H1 (cell line): ENCODE results near the gene RPL12. TPM values are rescaled to one million over a fixed set of nuclear protein-coding genes. Genes with fewer than 3 reads are reported as not detected.

Experiments
- CHD7 ChIP-seq: fragments of 300-600 bp; sonication (generic); IDR thresholded peaks from 2 replicates; pipeline ENCODE4 v1.7.1; 2012; ENCODE audit warnings: low read length, moderate library complexity, mild to moderate bottlenecking, inconsistent platforms; ENCODE audit not compliant: insufficient replicate concordance
- polyA plus RNA-seq, 7 experiments: library from polyadenylated mRNA; depleted of rRNA in 3 of 7; stranded (reverse) in 5 of 7; unstranded in 2 of 7; fragments of >200 nt in 5 of 7; fragments of 200-250 nt in 2 of 7; gene quantifications; 1 replicate in 5 of 7; 2 replicates in 1 of 7; 4 replicates in 1 of 7; pipeline versions ENCODE4 v1.2.1 to v1.2.3, GENCODE V29; 2011 to 2013; ENCODE audit warnings: missing spikeins in 2 of 7, mixed read lengths in 2 of 7
- total RNA-seq: library from RNA; stranded (reverse); fragmentation: NEBNext Ultra II Directional; extraction: Animal tissue kit (Norgen Biotek cat#: 25700); gene quantifications from 2 replicates; pipeline ENCODE4 v1.2.1, GENCODE V29; 2021

RPL12 gene
- total and polyA plus RNA-seq, 2 of the 8 experiments (the other 6 are each of a cell fraction or from before 2014, with no cell fraction given): 1,993 to 4,892 TPM

- TF ChIP-seq CHD7: no peak
These were observed 45.8 kb upstream of the RPL12 start (continued) for GRCh38 chr9:127496974-127497373.
